Thymus (tissue), 14 donors: ENCODE data around the gene PMF1. TPM values are rescaled to one million over a fixed set of nuclear protein-coding genes. Genes with fewer than 3 reads are reported as not detected.
A peak's percentile ranks its signal among the peaks of the same experiment; 100 is the strongest.

Source experiments
- DNase-seq, 9 donors: peaks; one replicate each; pipeline ENCODE4 v3.0.0-alpha.2; 2013; ENCODE audit warnings: low spot score in 9 of 9, low read depth in 6 of 9, missing footprints in 1 of 9
- H3K27ac ChIP-seq, 2 donors: one replicate each; pipeline ENCODE4 v1.5.1; 2013; ENCODE audit warnings: control low read depth in 1 of 2, low read depth in 1 of 2, low read length in 1 of 2, mild to moderate bottlenecking in 1 of 2, moderate library complexity in 1 of 2
- H3K27me3 ChIP-seq, 2 donors: one replicate each; pipeline ENCODE4 v1.5.1; 2013; ENCODE audit warnings: low read length in 1 of 2; ENCODE audit not compliant: control insufficient read depth in 2 of 2, insufficient read depth in 1 of 2
- H3K36me3 ChIP-seq, 2 donors: one replicate each; pipeline ENCODE4 v1.5.1; 2013; ENCODE audit warnings: low read length in 1 of 2, mild to moderate bottlenecking in 1 of 2, moderate library complexity in 1 of 2; ENCODE audit not compliant: control insufficient read depth in 2 of 2, insufficient read depth in 2 of 2
- H3K4me1 ChIP-seq, 2 donors: one replicate each; pipeline ENCODE4 v1.5.1; 2013; ENCODE audit warnings: low read length in 2 of 2; ENCODE audit not compliant: control insufficient read depth in 2 of 2, insufficient read depth in 2 of 2
- H3K4me3 ChIP-seq, 2 donors: one replicate each; pipeline ENCODE4 v1.5.1; 2013; ENCODE audit warnings: low read length in 2 of 2, control low read depth in 1 of 2, mild to moderate bottlenecking in 1 of 2
- H3K9me3 ChIP-seq, 2 donors: one replicate each; pipeline ENCODE4 v1.5.1; 2013; ENCODE audit warnings: low read length in 1 of 2, mild to moderate bottlenecking in 1 of 2; ENCODE audit not compliant: control insufficient read depth in 2 of 2, insufficient read depth in 1 of 2
- WGBS: extraction: QIAGEN DNeasy Blood & Tissue Kit; methylation state at CpG from one replicate; pipeline ENCODE4 v1.1.7; 2013; 5-methylcytosine and 5-hydroxymethylcytosine counted together
- long read RNA-seq, 10 donors: transcript quantifications; one replicate each; lab custom pipeline, GENCODE V29; 2026
- polyA plus RNA-seq: library from polyadenylated mRNA; stranded (reverse); fragments of 200-250 nt; gene quantifications from one replicate; pipeline ENCODE4 v1.2.3, GENCODE V29; 2013
- total RNA-seq: library from RNA; stranded (reverse); fragments of 120-200 nt; gene quantifications from one replicate; pipeline ENCODE4 v1.2.4, GENCODE V29; 2013
- donor health status: healthy.

The PMF1 gene
- total RNA-seq (56.8 TPM), polyA plus RNA-seq (67.4 TPM)
- long read RNA-seq, donor 1, partial matches to known transcripts: 0 of 3 reads
- long read RNA-seq, donor 1, other reads (novel, unspliced or antisense): 0 of 3 reads
- long read RNA-seq, donor 2, transcript PMF1-202 (5 exons, 1,068 nt): major isoform, 33 of 90 reads
- long read RNA-seq, donor 2, partial matches to known transcripts: 56 of 90 reads
- long read RNA-seq, donor 2, other reads (novel, unspliced or antisense): 0 of 90 reads
- long read RNA-seq, donor 3, transcript PMF1-202 (5 exons, 1,068 nt): major isoform, 27 of 27 reads
- long read RNA-seq, donor 3, partial matches to known transcripts: 0 of 27 reads
- long read RNA-seq, donor 3, other reads (novel, unspliced or antisense): 0 of 27 reads
- long read RNA-seq, donor 4, transcript PMF1-202 (5 exons, 1,068 nt): major isoform, 12 of 12 reads
- long read RNA-seq, donor 4, partial matches to known transcripts: 0 of 12 reads
- long read RNA-seq, donor 4, other reads (novel, unspliced or antisense): 0 of 12 reads
- long read RNA-seq, donor 5, transcript PMF1-202 (5 exons, 1,068 nt): major isoform, 47 of 47 reads
- long read RNA-seq, donor 5, partial matches to known transcripts: 0 of 47 reads
- long read RNA-seq, donor 5, other reads (novel, unspliced or antisense): 0 of 47 reads
- long read RNA-seq, donor 6, transcript PMF1-202 (5 exons, 1,068 nt): major isoform, 15 of 19 reads
- long read RNA-seq, donor 6, partial matches to known transcripts: 0 of 19 reads
- long read RNA-seq, donor 6, other reads (novel, unspliced or antisense): 0 of 19 reads
- long read RNA-seq, donor 7, transcript PMF1-202 (5 exons, 1,068 nt): major isoform, 20 of 35 reads
- long read RNA-seq, donor 7, partial matches to known transcripts: 15 of 35 reads
- long read RNA-seq, donor 7, other reads (novel, unspliced or antisense): 0 of 35 reads
- long read RNA-seq, donor 8, transcript PMF1-202 (5 exons, 1,068 nt): major isoform, 15 of 15 reads
- long read RNA-seq, donor 8, partial matches to known transcripts: 0 of 15 reads
- long read RNA-seq, donor 8, other reads (novel, unspliced or antisense): 0 of 15 reads
- long read RNA-seq, donor 9, transcript PMF1-202 (5 exons, 1,068 nt): major isoform, 6 of 11 reads
- long read RNA-seq, donor 9, partial matches to known transcripts: 5 of 11 reads
- long read RNA-seq, donor 9, other reads (novel, unspliced or antisense): 0 of 11 reads
- long read RNA-seq, donor 10, transcript PMF1-202 (5 exons, 1,068 nt): major isoform, 20 of 23 reads
- long read RNA-seq, donor 10, partial matches to known transcripts: 0 of 23 reads
- long read RNA-seq, donor 10, other reads (novel, unspliced or antisense): 0 of 23 reads

- Histone ChIP-seq H3K9me3 (no peaks in the 10 kb centered on the region), H3K27me3 (no peaks in the 10 kb centered on the region), H3K27ac (peak within 1 kb of the TSS; percentile 99 to 100), H3K4me1 (peaks cover 5 to 20% of the 10 kb centered on the region in 2 donors), H3K4me3 (peak within 1 kb of the TSS; percentile 56 to 93), H3K36me3 (peaks cover 20 to 42% of the 10 kb centered on the region in 2 donors)
- WGBS: under 1% methylated on average over 61 of the region's 61 CpGs
- peak; percentile 88 to 98 (median 93) for DNase-seq
Measured at GRCh38 chr1:156212833-156213643, at the start of gene PMF1. Gene PMF1, plus strand, starts transcription at chr1:156213007. Its CDS starts 9 bp downstream, at chr1:156213016.

- no peaks in the 10 kb centered on the region for H3K9me3 ChIP-seq
- H3K27ac ChIP-seq: no peak overlapping the region
- H3K4me3 ChIP-seq: no peak overlapping the region
- H3K4me1 ChIP-seq: peaks cover 0 to 25% of the 10 kb centered on the region in 2 donors
- WGBS: 98% methylated on average over 1 of the region's 1 CpG
- H3K27me3 ChIP-seq: peaks cover 0 to 2% of the 10 kb centered on the region in 2 donors
- DNase-seq: no peak
- H3K36me3 ChIP-seq: no peaks in the 10 kb centered on the region
Measured at GRCh38 chr1:156163712-156164111, 49.1 kb upstream of the PMF1 start.

- DNase-seq: no peak
Measured at GRCh38 chr1:156164125-156164831, 48.5 kb upstream of the PMF1 start.

GRCh38 chr1:156165083-156165482, 47.7 kb upstream of the PMF1 start:
- Histone ChIP-seq H3K27ac (no peak overlapping the region), H3K27me3 (peaks cover 0 to 2% of the 10 kb centered on the region in 2 donors), H3K36me3 (no peaks in the 10 kb centered on the region), H3K4me1 (peaks cover 0 to 12% of the 10 kb centered on the region in 2 donors), H3K4me3 (no peak overlapping the region), H3K9me3 (no peaks in the 10 kb centered on the region)
- WGBS: 92% methylated on average over 2 of the region's 2 CpGs
- no peak for DNase-seq

More at GRCh38 chr1:156164125-156164831, 48.5 kb upstream of the PMF1 start:
- H3K9me3 ChIP-seq: no peaks in the 10 kb centered on the region
- no peak overlapping the region for H3K27ac ChIP-seq
- no peak overlapping the region for H3K4me3 ChIP-seq
- H3K27me3 ChIP-seq: peaks cover 0 to 2% of the 10 kb centered on the region in 2 donors
- H3K4me1 ChIP-seq: peaks cover 0 to 19% of the 10 kb centered on the region in 2 donors
- 99% methylated on average over 6 of the region's 6 CpGs for WGBS
- no peaks in the 10 kb centered on the region for H3K36me3 ChIP-seq

GRCh38 chr1:156167536-156167935, 45.3 kb upstream of the PMF1 start:
- H3K27me3 ChIP-seq: no peaks in the 10 kb centered on the region
- 80% methylated on average over 5 of the region's 5 CpGs for WGBS
- no peak overlapping the region for H3K27ac ChIP-seq
- H3K4me3 ChIP-seq: no peak overlapping the region
- no peaks in the 10 kb centered on the region for H3K9me3 ChIP-seq
- peaks cover 0 to under 1% of the 10 kb centered on the region in 2 donors for H3K4me1 ChIP-seq
- DNase-seq: no peak
- H3K36me3 ChIP-seq: no peaks in the 10 kb centered on the region

- no peak overlapping the region for H3K4me3 ChIP-seq
- H3K4me1 ChIP-seq: peaks cover 9 to 26% of the 10 kb centered on the region in 2 donors
- WGBS: 86% methylated on average over 9 of the region's 9 CpGs
- no peaks in the 10 kb centered on the region for H3K9me3 ChIP-seq
- DNase-seq: no peak
- no peak overlapping the region for H3K27ac ChIP-seq
- peaks cover 0 to 11% of the 10 kb centered on the region in 2 donors for H3K36me3 ChIP-seq
- no peaks in the 10 kb centered on the region for H3K27me3 ChIP-seq
Measured at GRCh38 chr1:156172696-156173470, 39.9 kb upstream of the PMF1 start.

GRCh38 chr1:156176610-156177210, 36.1 kb upstream of the PMF1 start:
- no peaks in the 10 kb centered on the region for H3K9me3 ChIP-seq
- 98% methylated on average over 12 of the region's 12 CpGs for WGBS
- H3K36me3 ChIP-seq: peaks cover 0 to 11% of the 10 kb centered on the region in 2 donors
- no peaks in the 10 kb centered on the region for H3K27me3 ChIP-seq
- H3K27ac ChIP-seq: no peak overlapping the region
- no peak for DNase-seq
- no peak overlapping the region for H3K4me3 ChIP-seq
- H3K4me1 ChIP-seq: peaks cover 20 to 38% of the 10 kb centered on the region in 2 donors
